ENCODE measurements around the gene TNFRSF1B. TPM values are rescaled to one million over a fixed set of nuclear protein-coding genes. Genes with fewer than 3 reads are reported as not detected.
A peak's percentile ranks its signal among the peaks of the same experiment; 100 is the strongest.

TNFRSF1B gene
- total RNA-seq, 3 donors from 2014 or later, result 25.0 to 48.8 (median 35.1) TPM

DNA sequence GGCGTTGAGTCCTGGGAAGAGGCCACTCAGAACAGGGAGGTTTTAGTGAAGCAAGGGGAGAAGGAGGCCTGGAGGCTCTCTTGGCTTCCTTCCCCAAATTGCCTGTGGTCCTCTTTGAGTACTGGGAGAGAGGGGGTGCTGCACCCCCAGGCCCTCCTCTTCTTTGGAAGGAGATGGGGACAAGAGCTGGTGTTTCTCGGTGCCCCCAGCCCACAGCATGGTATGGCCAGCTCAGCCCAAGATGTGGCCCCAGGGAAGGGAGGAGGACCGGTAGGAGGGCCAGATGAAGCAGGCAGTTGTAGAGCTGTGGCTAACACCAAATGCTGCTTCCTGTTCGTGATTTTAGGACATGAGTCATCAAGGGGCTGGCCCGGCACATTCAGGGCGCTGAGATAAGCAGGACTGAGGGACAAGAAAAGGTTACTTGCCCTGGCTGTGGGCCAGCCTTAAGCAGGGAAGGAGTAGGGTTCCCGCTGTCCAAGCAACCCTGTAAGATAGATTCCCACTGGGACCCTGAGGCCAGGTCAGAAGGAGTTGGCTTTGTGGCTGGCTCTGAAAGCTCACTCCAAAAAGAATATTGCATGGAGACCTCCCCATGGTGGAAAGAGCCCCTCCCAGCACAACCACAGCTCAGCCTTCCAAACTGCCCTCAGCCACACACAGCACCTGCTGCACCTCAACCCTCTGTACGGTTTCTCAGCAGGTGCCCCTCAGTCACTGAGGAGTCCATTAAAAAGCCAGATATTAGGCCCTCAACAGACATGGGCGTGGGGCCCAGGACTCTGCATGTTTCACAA is 4.9 kb upstream of the TNFRSF1B start:
- Histone ChIP-seq H3K27ac (peak overlapping the region; percentile 65 to 70), H3K4me1 (no peaks in the 10 kb centered on the region), H3K9me3 (no peaks in the 10 kb centered on the region), H3K4me3 (no peak overlapping the region), H3K27me3 (no peaks in the 10 kb centered on the region), H3K36me3 (no peaks in the 10 kb centered on the region)
- peak; percentile 29 to 71 (median 35) for TF ChIP-seq POLR2AphosphoS5 (IDR thresholded peaks at IDR 0.05)
- TF ChIP-seq, protein P1, sequence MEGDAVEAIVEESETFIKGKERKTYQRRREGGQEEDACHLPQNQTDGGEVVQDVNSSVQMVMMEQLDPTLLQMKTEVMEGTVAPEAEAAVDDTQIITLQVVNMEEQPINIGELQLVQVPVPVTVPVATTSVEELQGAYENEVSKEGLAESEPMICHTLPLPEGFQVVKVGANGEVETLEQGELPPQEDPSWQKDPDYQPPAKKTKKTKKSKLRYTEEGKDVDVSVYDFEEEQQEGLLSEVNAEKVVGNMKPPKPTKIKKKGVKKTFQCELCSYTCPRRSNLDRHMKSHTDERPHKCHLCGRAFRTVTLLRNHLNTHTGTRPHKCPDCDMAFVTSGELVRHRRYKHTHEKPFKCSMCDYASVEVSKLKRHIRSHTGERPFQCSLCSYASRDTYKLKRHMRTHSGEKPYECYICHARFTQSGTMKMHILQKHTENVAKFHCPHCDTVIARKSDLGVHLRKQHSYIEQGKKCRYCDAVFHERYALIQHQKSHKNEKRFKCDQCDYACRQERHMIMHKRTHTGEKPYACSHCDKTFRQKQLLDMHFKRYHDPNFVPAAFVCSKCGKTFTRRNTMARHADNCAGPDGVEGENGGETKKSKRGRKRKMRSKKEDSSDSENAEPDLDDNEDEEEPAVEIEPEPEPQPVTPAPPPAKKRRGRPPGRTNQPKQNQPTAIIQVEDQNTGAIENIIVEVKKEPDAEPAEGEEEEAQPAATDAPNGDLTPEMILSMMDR (IDR thresholded peaks at IDR 0.05), result no peak
- DNase-seq (ENCODE audit: low spot score in 2 of 2), result peak in 1 of 2 donors; percentile 73
- intact Hi-C loops (cut with DNase I; ENCODE audit: low total_unique reads), result no loop called here

DNA sequence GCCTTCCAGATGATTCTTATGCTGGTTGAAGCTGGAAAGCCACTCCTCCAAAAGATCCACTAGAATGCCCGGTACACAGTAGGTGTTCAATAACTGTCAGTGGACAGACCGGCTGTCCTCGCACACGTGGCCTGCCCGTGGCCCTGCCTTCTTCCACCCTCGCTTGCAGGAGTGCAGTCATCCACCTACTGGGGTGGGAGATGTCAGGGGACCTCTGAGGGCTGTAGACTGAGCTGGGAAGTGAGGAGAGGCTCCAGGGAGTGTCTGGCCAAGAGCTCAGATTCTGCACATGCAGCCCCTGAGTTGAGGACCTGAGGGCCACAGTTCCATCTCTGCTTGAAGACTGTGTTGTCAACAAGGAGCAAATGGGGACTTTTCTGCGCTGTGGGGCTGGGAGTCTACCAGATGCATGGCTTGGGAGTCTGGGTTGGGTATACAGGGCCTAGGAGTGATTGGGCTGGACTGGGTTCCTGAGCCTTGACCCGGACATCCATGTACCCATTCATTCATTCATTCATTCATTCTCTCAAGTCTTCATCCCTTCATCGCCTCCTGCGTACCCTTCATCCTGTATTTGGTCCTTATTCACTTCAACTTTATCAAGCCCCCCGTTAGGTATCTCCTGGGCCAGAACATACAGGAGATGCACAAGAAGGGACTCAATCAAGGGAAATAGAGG is 4.2 kb upstream of the TNFRSF1B start:
- Histone ChIP-seq H3K4me3 (no peak overlapping the region), H3K4me1 (no peaks in the 10 kb centered on the region), H3K36me3 (no peaks in the 10 kb centered on the region), H3K27ac (peak overlapping the region; percentile 65 to 70), H3K27me3 (no peaks in the 10 kb centered on the region), H3K9me3 (no peaks in the 10 kb centered on the region)
- no peak for DNase-seq (ENCODE audit: low spot score in 2 of 2)
- intact Hi-C loops (cut with DNase I; ENCODE audit: low total_unique reads), result no loop called here
- TF ChIP-seq, protein P1 (IDR thresholded peaks at IDR 0.05), result no peak
- no peak for TF ChIP-seq POLR2AphosphoS5 (IDR thresholded peaks at IDR 0.05)
- no peak for TF ChIP-seq POLR2A (IDR thresholded peaks at IDR 0.05)

DNA sequence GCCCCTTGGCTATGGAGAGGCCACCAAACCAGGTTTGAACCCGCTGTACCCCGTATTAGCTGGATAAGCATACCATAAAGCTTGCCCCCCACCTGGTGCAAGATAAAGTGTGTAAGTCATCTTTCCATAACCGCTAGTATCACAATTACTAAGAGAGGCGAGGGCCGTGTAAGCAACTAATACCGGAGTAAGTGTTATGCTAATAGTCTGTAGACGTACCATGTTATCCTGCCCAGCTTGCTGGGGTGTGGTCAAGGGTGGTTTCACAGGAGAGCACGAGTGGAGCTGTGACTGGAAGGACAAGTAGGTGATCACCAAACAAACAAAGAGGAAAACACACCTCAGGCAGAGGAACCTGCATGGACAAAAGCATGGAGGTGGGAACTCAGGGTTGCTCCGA is 3.6 kb upstream of the TNFRSF1B start:
- H3K36me3 ChIP-seq, result no peaks in the 10 kb centered on the region
- H3K27me3 ChIP-seq, result no peaks in the 10 kb centered on the region
- no peak overlapping the region for H3K27ac ChIP-seq
- no peaks in the 10 kb centered on the region for H3K4me1 ChIP-seq
- no peak for DNase-seq (ENCODE audit: low spot score in 2 of 2)
- intact Hi-C loops (cut with DNase I; ENCODE audit: low total_unique reads), result no loop called here
- H3K9me3 ChIP-seq, result no peaks in the 10 kb centered on the region
- TF ChIP-seq POLR2AphosphoS5 (IDR thresholded peaks at IDR 0.05), result no peak
- TF ChIP-seq POLR2A (IDR thresholded peaks at IDR 0.05), result no peak
- TF ChIP-seq, protein P1 (IDR thresholded peaks at IDR 0.05), result no peak
- H3K4me3 ChIP-seq, result no peak overlapping the region

DNA sequence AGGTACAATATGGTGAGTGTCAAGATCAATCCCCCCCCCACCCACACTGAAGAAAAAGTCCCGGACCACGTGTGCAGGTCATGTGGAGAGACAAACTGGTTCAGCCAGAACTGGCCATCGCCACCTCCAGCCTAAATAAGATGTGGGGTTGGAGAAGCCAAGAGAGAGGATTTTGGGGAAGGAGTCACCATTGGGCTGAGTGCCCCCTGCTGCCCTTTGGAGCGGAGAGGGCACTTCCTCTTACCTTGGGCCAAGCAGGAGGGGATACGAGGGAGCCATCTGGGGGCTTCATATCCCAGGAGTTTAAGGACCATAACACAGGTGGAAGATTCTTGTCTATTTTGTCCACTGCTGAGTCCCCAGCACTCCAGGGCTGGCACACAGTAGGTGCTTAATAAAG is 2.6 kb upstream of the TNFRSF1B start:
- H3K4me1 ChIP-seq, result peaks cover 0 to 3% of the 10 kb centered on the region in 2 donors
- TF ChIP-seq POLR2A (IDR thresholded peaks at IDR 0.05) (no peak), POLR2AphosphoS5 (IDR thresholded peaks at IDR 0.05) (no peak)
- TF ChIP-seq, protein P1 (IDR thresholded peaks at IDR 0.05), result no peak
- no peaks in the 10 kb centered on the region for H3K9me3 ChIP-seq
- H3K27ac ChIP-seq, result no peak overlapping the region
- H3K27me3 ChIP-seq, result no peaks in the 10 kb centered on the region
- no peak for DNase-seq (ENCODE audit: low spot score in 2 of 2)
- intact Hi-C loops (cut with DNase I; ENCODE audit: low total_unique reads), result no loop called here
- H3K4me3 ChIP-seq, result no peak overlapping the region
- no peaks in the 10 kb centered on the region for H3K36me3 ChIP-seq

DNA sequence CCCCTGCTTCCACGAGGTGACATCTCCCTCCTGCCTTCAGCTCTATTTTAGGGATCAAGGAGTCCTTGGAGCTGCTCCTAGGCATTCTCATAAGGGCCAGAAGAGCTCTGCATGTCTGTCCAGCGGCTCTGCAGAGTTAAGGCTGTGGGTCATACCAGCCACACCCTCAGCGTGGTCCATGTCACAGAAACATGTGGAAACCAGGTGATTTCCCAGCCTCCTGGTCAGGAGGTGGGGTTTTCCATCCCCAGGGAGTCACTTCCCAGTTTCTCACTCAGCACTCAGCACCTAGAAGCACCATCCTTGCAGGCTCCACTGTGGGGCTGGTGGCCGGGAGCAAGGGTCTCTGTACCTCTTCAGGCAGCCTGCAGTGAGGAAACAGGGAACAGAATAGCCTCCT is 1.4 kb upstream of the TNFRSF1B start:
- no peaks in the 10 kb centered on the region for H3K27me3 ChIP-seq
- DNase-seq (ENCODE audit: low spot score in 2 of 2), result no peak
- TF ChIP-seq POLR2AphosphoS5 (IDR thresholded peaks at IDR 0.05) (no peak), POLR2A (IDR thresholded peaks at IDR 0.05) (no peak)
- TF ChIP-seq, protein P1 (IDR thresholded peaks at IDR 0.05), result no peak
- H3K27ac ChIP-seq, result no peak overlapping the region
- no peaks in the 10 kb centered on the region for H3K36me3 ChIP-seq
- no peaks in the 10 kb centered on the region for H3K9me3 ChIP-seq
- H3K4me1 ChIP-seq, result peaks cover 0 to 3% of the 10 kb centered on the region in 2 donors
- intact Hi-C loops (cut with DNase I; ENCODE audit: low total_unique reads), result no loop called here
- no peak overlapping the region for H3K4me3 ChIP-seq
